GM15510 (cell line): ENCODE data around the gene CHST10.

Experiments used
- POLR2A ChIP-seq: IDR thresholded peaks from 3 replicates; pipeline ENCODE4 v1.6.1; 2011; ENCODE audit warnings: borderline replicate concordance; ENCODE audit not compliant: insufficient read length; ENCODE audit errors: extremely low read depth

The CHST10 gene

DNA sequence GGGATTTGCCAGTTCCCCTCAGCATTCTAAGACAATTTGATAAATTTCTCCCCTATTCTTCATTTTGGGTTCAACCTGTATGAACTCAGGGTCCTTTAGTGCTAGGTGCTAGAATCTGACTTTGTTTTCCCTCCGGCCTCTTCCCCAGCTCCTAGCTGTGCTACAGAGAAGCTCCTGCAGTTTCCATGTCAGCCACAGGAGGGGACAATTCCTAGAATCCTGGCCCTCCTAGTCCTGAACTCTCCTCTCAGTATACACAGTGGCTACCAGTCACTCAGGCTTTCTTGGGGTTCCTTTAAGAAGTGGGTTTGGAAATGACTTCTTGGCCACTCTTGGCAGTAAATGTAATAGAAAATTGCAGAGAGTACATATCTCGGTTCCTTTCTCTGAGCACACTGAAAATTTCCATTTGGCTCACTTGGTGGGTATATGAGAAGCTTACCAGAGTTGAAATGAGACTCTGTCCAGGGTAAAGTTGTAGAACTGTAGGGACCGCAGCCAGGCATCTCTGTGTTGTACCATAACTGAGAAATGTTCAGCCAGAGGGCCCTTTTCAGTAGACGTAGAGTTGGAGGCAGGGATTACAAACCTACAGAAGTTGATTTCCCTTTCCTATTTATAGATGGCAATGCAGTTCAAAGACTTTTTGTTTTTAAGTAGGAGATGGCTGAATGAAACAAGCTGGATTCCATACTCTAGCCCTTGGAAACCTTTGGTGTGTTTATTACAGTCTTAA is 5.0 kb upstream of the CHST10 start:
- TF ChIP-seq POLR2A, result no peak

DNA sequence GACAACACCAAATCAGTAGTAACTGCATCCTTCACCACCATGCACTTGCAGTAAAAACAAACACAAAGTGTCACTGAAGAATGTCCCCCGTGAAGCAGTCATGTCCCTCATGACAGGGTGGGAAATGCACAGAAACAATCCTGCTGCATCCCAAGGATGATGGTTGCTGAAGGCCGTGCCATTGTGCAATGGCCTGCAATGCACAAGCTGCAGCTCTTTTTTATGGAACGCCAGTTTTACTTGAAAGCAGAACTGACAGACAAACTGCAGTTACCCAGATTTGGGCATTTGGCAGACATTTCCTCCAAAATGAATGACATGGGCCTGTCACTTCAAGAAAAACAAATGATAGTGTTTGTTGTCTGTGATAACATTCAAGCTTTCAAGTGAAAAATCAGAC is 2.4 kb upstream of the CHST10 start:
- TF ChIP-seq POLR2A, result no peak

DNA sequence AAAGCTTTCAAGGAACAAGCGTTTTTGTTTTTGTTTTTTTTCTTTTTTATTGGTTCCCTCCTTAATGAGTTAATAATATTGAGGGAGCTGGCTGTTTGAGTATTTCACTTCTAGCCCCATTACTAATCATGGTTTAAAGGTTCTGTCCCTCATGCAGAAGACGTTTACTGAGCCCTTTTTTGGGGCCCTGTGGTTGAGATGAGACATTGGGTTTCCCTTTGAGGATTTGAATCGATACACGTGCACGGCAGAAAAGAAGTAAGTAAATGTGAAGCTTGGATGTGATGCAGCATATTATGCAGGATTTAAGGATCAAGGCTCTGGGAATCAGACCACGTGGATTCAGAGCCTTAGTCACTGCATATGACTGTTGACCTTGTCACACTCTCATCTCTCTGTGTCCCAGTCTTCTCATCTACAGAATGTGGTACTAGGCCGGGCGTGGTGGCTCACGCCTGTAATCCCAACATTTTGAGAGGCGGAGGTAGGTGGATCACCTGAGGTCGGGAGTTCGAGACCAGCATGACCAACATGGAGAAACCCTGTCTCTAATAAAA is 1.0 kb upstream of the CHST10 start:
- TF ChIP-seq POLR2A, result no peak

DNA sequence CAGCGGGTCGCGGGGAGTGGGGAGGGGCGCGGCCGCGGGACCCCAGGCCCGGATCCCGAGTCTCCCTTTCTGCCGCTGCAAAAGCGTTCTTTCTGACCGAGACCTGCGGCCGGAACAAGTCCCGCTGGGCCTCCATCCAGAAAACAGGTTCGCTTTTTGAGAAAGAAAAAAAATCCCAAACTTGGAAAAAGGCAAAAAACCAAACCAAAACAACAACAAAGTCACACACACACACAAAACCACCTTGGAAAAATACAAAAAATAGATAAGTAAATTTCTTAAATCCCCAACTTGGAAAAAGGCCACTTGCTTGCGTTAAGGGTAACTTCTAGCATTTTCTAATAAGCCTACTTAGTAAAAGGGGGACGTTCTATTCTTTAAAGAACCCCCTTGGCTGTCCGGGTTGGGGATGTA is 250 bp upstream of the CHST10 start:
- no peak for TF ChIP-seq POLR2A

DNA sequence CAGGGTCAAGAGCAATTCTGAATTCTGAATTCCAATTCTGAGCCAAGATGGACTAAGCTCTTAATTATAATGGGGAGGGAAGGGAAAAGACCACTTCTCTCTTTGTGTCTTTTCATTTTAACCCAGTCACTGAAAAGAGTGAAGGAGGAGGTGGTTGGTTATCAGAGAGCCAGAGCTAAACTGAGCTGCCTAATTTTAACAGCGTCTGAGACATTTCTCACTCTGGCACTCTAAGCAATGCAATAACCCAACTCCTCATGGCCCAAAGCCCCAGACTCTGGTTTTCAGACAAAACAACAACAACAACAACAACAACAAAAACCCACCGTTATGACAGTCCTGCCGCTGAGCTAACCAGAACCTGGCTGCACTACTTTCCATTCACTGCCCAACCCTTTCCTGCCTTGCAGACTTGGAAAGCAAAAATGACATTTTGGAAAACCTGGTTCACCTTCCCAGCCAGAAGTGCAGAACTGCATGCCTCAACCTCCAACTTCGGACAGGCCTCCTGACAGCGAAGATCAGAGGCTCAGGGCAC is 1.0 kb downstream of the CHST10 start:
- TF ChIP-seq POLR2A, result no peak

DNA sequence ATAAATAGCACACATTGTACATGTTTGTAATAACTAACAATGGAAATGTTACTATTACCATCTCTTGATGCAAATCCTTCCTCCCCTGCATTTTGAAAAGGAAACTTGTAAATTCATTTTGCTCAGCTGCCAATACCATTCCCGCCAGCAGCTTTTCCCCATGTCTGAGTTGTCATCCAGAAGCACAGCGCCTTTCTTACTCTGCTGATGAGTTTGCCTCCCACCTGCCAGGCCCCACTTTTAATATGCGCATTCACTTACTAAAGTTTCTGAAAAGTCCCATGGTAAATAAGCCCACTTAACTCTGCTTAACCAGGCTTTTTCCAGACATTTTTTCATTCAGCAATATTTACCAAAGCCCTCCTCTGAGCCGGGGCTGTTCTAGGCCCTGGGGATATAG is 3.9 kb downstream of the CHST10 start:
- TF ChIP-seq POLR2A, result no peak

DNA sequence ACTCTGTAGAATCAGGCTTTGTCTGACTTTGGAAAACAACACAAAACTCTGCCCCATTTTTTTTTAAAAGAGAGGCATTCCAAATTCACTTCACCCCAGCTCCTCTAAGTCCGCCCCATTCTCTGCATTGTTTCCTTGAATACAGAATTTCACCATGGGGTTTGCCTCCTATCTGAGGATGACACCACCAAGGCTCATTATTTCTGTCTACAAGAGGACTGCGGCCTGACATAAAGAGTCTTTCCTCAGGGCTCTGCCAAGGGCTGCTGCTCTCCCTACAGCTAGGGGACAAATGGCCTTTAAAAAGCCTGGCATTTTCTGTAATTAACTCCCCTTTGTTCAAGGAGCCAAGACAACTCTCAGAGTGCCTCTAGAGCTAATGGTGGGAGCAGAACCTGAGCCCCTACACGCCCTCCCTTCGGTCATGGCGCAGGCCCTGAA is 4.6 kb downstream of the CHST10 start:
- TF ChIP-seq POLR2A, result no peak

DNA sequence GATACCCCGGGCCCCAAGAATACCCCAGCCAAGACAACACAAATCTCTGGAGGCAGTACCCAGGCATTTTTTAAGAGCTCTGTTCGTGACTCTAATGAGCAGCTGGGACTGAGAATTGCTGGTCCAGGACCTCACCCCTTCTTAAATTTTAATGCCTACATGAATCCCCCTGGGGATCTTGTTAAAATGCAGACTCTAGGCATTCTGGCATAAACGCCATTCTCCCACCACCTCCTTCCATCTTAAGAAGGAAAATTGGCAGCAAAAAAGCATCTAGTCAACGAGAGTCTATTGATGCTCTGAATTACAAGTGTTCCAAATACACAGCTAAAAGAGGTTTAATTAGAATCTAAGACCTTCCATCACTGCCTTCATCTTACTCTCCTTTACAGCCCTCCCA is 5.0 kb downstream of the CHST10 start:
- no peak for TF ChIP-seq POLR2A

DNA sequence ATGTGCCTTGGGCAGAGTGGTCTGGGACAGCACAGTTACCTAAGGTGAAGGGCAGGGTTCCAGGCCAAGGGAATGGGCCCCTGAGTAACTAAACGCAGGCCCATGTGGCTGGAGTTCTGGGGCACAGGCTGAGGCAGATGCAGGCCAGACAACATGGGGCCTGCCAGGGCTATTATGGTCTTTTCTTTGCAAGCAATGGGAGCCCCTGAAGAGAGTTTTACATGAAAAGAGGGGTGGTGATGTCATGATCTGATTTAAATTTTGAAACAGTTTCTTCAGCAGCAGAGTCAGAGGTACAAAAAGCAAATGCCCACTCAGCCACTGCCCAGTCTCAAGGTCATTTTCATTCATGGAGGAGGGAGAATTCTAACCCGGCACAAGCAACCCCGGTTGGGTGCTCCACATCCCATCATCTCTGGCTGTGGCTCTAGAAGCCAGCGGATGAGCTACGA is 5.6 kb downstream of the CHST10 start:
- no peak for TF ChIP-seq POLR2A

DNA sequence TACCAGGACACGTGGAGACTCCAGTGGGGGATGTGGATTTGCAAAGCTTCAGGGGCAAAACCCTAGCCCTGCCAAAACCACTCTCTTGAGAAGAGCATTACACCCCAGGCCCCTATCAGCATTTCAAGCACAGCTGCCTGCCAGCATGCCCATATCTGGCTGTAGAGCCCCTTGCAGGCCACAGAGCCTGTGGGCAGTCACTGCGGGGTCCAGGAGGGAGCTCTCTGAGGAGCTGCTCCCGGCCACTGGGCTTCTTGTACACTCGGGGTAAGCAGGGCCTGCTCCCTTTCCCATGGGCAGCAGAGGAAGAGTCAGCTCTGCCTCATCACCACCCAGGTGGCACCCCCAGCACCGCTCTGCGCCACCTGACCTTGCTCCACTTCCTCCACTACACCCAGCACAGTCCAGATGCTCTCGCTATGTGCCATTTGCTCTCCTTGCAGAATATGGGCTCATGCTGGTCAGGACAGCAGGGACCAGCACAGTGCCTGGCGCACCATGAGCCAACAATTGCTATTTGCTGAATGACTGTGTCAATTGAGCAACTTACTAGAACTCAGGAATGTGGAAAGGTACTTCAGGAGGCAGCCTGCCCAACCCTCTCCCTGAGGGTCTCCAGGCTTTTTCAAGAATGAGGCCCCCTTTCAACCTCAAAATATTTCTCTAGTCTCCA is 7.4 kb downstream of the CHST10 start:
- no peak for TF ChIP-seq POLR2A

DNA sequence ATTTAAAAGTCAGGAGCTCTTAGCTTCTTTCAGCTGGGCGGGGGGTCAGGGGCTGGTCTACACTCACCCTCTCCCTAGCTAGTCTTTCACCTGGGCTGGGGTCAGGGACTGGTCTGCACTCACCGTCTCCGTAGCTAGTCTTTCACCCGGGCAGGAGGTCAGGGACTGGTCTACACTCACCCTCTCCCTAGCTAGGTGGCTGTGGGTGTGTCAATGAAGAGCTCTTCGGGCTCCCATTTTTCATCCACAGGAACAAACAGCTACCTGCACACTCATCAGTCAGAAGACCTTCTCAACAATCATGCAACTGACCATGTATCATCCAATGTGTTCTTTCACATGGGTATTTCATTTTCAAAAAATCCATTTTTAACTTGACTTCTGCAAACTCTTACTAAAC is 8.0 kb downstream of the CHST10 start:
- TF ChIP-seq POLR2A, result no peak

DNA sequence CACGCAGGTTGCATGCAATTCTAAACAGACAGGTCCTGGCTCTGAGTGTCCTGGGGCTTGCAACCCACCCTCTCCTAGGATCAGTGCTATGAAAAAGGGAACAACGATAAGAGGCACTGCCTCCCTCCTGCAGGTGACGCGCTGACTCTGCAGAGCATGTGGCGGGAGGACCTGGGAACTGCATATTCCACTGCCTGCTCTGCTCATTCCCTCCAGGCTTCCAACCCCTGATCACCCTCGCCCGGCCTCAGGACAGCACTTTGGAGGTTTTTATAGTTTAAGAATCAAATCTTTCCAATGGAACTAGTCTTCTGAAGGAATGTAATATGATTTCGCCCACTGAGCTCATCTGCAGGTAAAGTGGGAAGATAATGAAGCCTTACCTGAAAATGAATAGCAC is 8.5 kb downstream of the CHST10 start:
- TF ChIP-seq POLR2A, result no peak

DNA sequence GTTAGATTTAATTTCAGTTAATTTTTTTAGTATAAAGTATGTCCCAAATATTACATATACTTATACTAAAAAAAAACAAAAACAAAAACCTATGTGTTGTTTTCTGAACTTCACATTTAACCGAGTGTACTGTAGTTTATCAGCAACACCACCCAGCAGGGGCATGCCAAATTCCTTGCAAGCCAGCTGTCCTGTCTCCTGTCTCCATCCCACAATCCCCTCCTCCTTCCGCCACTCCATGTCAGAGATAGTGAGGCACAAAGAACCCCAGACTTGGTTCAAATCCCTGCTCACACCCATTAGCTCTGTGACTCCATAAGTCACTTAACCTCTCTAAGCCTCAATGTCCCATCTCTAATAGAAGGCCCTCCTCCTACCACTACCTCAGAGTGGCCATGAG is 9.4 kb downstream of the CHST10 start:
- TF ChIP-seq POLR2A, result no peak

DNA sequence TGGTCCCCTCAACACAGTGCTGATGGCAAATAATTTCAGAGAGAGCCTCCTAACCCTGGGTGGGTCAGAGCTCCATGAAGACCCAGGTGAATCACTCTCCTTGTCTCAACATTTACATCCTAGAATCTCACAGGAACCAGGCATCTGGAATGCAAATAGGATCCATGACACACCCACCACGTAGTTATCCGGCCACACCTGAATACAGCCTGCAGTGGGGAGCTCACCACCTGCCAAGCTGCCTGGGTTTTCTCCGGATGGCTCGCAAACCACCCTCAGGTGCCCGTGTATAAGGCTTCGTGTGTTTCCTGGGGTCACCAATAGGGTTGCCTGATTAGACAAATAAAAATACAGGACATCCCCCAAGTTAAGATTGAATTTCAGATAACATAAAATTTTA is 9.9 kb downstream of the CHST10 start:
- TF ChIP-seq POLR2A, result no peak

DNA sequence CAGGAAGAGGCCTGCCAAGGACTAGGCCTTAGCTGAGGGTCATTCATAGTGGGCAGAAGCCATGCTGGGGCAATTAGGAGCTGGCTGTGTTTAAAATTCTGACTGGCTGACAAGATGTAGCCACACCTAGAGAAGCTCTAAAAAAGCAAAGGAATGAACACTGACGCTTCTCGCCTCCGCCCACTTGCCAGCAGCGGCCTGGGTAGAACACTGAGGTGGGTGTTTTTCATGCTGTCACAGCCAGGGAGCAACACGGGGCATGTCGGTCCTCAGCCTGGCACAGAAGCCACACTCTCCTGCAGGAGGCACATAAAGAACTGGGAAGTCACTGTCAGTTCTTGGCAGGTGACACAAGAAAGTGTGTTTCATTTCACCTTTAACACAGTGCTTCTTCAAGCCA is 10.4 kb downstream of the CHST10 start:
- no peak for TF ChIP-seq POLR2A

DNA sequence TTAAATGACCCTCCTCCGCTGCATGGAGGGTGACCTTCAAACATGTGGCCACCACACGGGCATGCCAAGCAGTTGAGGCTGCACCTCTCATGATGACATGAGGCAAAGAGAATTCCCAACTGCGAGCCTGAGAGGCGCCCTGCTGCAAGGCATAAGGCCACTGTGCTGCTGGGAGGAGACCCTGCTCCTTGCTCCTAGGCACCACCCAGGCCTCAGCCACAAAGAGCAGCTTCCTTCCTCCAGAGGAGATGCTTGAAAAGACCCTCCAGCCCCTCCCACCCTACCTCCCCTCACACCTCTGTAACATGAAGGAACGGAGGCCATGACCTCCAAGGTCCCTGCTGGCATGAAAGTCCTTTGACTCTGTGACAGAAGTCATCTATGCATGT is 11.4 kb downstream of the CHST10 start:
- no peak for TF ChIP-seq POLR2A

DNA sequence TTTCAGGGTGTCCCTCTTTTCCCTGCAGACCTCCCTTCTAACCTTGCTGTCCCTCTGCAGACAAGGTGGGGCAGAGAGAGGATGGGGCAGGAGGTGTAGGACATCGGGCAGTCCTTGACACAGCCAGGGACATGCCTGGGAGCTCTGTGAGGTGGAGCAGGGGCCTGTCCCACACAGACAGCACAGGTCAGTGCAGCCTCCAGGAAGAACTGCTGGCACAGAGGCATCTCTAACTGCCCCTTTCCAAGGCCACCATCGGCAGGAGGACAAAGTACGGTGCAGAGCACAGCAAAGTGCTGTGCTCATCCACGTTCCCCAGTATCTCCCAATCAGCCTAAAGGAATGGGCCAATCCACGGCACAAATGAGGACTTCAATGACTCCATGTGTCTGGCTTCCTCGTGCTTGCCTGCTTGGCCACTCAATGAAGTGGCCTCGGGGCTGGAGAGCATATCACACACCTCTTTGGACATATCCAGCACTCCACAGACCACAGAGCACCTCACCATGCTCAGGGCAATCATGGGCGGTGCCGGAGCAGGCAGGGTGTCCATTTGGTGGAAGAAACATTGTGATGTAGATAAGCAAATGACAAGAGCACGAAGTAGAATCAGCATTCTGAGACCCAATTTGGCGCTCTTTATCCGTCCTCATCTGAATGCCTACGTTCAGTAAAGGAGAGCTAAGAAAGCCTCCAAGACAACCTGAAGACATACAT is 11.9 kb downstream of the CHST10 start:
- TF ChIP-seq POLR2A, result no peak
